GM12878 (cell line): ENCODE measurements around the gene TRAK2. TPM values are rescaled to one million over a fixed set of nuclear protein-coding genes. Genes with fewer than 3 reads are reported as not detected.

ENCODE experiments used
- ATAC-seq: fragments of 200-7000 bp; cut with Tn5 transposase; 3 replicates; pipeline ENCODE4 v1.9.1; 2020; ENCODE audit warnings: mild to moderate bottlenecking, moderate library complexity
- BruUV-seq: library from RNA; stranded (reverse); fragments of 400-500 nt; replicated peaks from 2 replicates; lab custom pipeline; 2021; lab: Mats Ljungman, UMichigan
- CTCF ChIA-PET: fragments of 300-600 bp; sonication (Branson Sonifier 250); formaldehyde crosslinking; extraction: SDS; loops from one replicate; lab custom pipeline; 2021; ENCODE audit warnings: inconsistent platforms; lab: Yijun Ruan, JAX
- POLR2A ChIA-PET: fragments of 350-600 bp; formaldehyde crosslinking; extraction: SDS; loops from one replicate; lab custom pipeline; 2021; ENCODE audit warnings: inconsistent platforms; lab: Charles Lee
- RAD21 ChIA-PET: fragments of 300-600 bp; sonication (Branson Sonifier 250); formaldehyde crosslinking; loops from one replicate; lab custom pipeline; 2023; ENCODE audit warnings: antibody characterized with exemption; ENCODE audit not compliant: unreplicated experiment; lab: Charles Lee
- SMC1A ChIA-PET: fragments of 300-600 bp; sonication (Branson Sonifier 250); formaldehyde crosslinking; loops from one replicate; lab custom pipeline; 2023; ENCODE audit not compliant: unreplicated experiment, uncharacterized antibody; lab: Charles Lee
- DNase-seq: peaks from one replicate; pipeline ENCODE4 v3.0.0-alpha.2; 2011; ENCODE audit warnings: low read depth, low spot score
- FAIRE-seq: peaks from 3 replicates; lab custom pipeline; 2011; peaks lifted over from hg19 to GRCh38; lab: Jason Lieb, UNC
- H2AFZ ChIP-seq: 2 replicates; pipeline ENCODE4 v1.6.0; 2011; ENCODE audit warnings: low read depth, low read length, control low read depth; ENCODE audit not compliant: control insufficient read depth
- H3K27ac ChIP-seq: 2 replicates; pipeline ENCODE4 v1.5.1; 2011; ENCODE audit warnings: control low read depth; ENCODE audit not compliant: control insufficient read depth, insufficient read depth
- H3K27me3 ChIP-seq, 2 experiments: replicated peaks in 1 of 2; 2 replicates each; pipeline versions ENCODE4 v1.6.0 to v1.6.1; 2011; ENCODE audit warnings: low read length in 1 of 2; ENCODE audit not compliant: control insufficient read depth in 2 of 2, insufficient read depth in 2 of 2
- H3K36me3 ChIP-seq, 2 experiments: 2 replicates each; pipeline ENCODE4 v1.5.1; 2011; ENCODE audit warnings: low read length in 1 of 2; ENCODE audit not compliant: control insufficient read depth in 2 of 2, insufficient read depth in 2 of 2
- H3K4me1 ChIP-seq: 2 replicates; pipeline ENCODE4 v1.6.1; 2011; ENCODE audit warnings: mild to moderate bottlenecking, low read length, moderate library complexity, mixed read lengths; ENCODE audit not compliant: control insufficient read depth, insufficient read depth
- H3K4me2 ChIP-seq: 2 replicates; pipeline ENCODE4 v1.6.0; 2011; ENCODE audit warnings: control low read depth; ENCODE audit not compliant: control insufficient read depth, insufficient read depth
- H3K4me3 ChIP-seq: fragments of 200-600 bp; sonication (generic); 2 replicates; pipeline ENCODE4 v1.5.1; 2016
- H3K79me2 ChIP-seq: 2 replicates; pipeline ENCODE4 v1.6.0; 2011; ENCODE audit warnings: low read length; ENCODE audit not compliant: control insufficient read depth, insufficient read depth
- H3K9ac ChIP-seq: 2 replicates; pipeline ENCODE4 v1.8.0; 2011; ENCODE audit warnings: low read length, control low read depth, mixed read lengths; ENCODE audit not compliant: control insufficient read depth, insufficient read depth
- H3K9me3 ChIP-seq: replicated peaks from 3 replicates; pipeline ENCODE4 v1.5.1; 2011; ENCODE audit warnings: mild to moderate bottlenecking, low read length; ENCODE audit not compliant: control insufficient read depth, insufficient read depth
- H4K20me1 ChIP-seq: 2 replicates; pipeline ENCODE4 v1.6.0; 2011; ENCODE audit not compliant: control insufficient read depth, insufficient read depth
- CEBPB ChIP-seq, 2 experiments: fragments of 150-350 bp in 1 of 2; IDR thresholded peaks; 2 replicates each; pipeline ENCODE4 v1.6.1; 2012 to 2014; ENCODE audit warnings: low read depth in 2 of 2, low read length in 2 of 2, borderline replicate concordance in 1 of 2, inconsistent platforms in 1 of 2
- HDGF ChIP-seq: fragments of 450-650 bp; IDR thresholded peaks from 2 replicates; pipeline ENCODE4 v1.6.1; 2016; ENCODE audit warnings: antibody characterized with exemption
- KDM1A ChIP-seq: fragments of 200-600 bp; sonication (generic); IDR thresholded peaks from 2 replicates; pipeline ENCODE4 v1.6.1; 2016; ENCODE audit warnings: borderline replicate concordance
- MTA3 ChIP-seq: IDR thresholded peaks from 2 replicates; pipeline ENCODE4 v1.6.1; 2012; ENCODE audit warnings: low read length, inconsistent platforms, borderline replicate concordance
- PML ChIP-seq: IDR thresholded peaks from 2 replicates; pipeline ENCODE4 v1.6.1; 2012; ENCODE audit warnings: low read length, inconsistent platforms
- ZBTB4 ChIP-seq: fragments of 450-650 bp; formaldehyde crosslinking; IDR thresholded peaks from 2 replicates; pipeline ENCODE4 v1.4.0; 2022; ENCODE audit warnings: mild to moderate bottlenecking, moderate library complexity
- WGBS: methylation state at CpG from one replicate; pipeline ENCODE4 v1.1.6; 2016; ENCODE audit warnings: low lambda C conversion rate; ENCODE audit not compliant: insufficient replicate concordance, insufficient coverage; ENCODE audit errors: missing lambda C conversion rate; 5-methylcytosine and 5-hydroxymethylcytosine counted together
- in situ Hi-C: fragments of 300-500 bp; cut with MboI; formaldehyde crosslinking; loops from 9 replicates; pipeline ENCODE4 v1.14.3; 2018; ENCODE audit warnings: mixed read lengths
- intact Hi-C: fragments of 100-400 bp; cut with micrococcal nuclease; formaldehyde crosslinking; loops from one replicate; pipeline ENCODE4 v1.14.2; 2022; ENCODE audit not compliant: unreplicated experiment
- polyA plus RNA-seq, 11 experiments: library from polyadenylated mRNA; depleted of rRNA in 4 of 11; unstranded in 6 of 11; stranded (reverse) in 5 of 11; fragments of >200 nt; fragmentation: Nextera tagmentation in 4 of 11; fragmentation: Illumina TruSeq in 1 of 11; extraction: Ambion mirVana in 4 of 11; extraction: Trizol in 1 of 11; gene quantifications; 1 replicate in 1 of 11; 2 replicates in 10 of 11; pipeline versions ENCODE4 v1.2.1 to v1.2.3, GENCODE V29; 2011 to 2016; ENCODE audit warnings: inconsistent platforms in 2 of 11, missing spikeins in 2 of 11, low read depth in 1 of 11
- total RNA-seq, 4 experiments: library from RNA; depleted of rRNA in 3 of 4; stranded (reverse); fragments of >200 nt in 3 of 4; fragmentation: Illumina TruSeq in 1 of 4; extraction: Trizol in 1 of 4; gene quantifications; 2 replicates each; pipeline versions ENCODE4 v1.2.1 to v1.2.3, GENCODE V29; 2013 to 2021
- TF ChIP-seq, protein P1 (sequence below): IDR thresholded peaks from 2 replicates; pipeline ENCODE4 v1.6.1; 2012; ENCODE audit warnings: low read depth, low read length, improper control_type of control experiment
- TF ChIP-seq, protein P2 (sequence below): fragments of 450-650 bp; IDR thresholded peaks from 2 replicates; pipeline ENCODE4 v1.6.1; 2018; ENCODE audit warnings: mild to moderate bottlenecking, low read depth, moderate library complexity; ENCODE audit not compliant: partially characterized antibody

Gene TRAK2
- total and polyA plus RNA-seq, 10 of the 15 experiments (the other 5 are each of a cell fraction or from before 2014, with no cell fraction given), result 5.2 to 20.0 (median 11.8) TPM

DNA sequence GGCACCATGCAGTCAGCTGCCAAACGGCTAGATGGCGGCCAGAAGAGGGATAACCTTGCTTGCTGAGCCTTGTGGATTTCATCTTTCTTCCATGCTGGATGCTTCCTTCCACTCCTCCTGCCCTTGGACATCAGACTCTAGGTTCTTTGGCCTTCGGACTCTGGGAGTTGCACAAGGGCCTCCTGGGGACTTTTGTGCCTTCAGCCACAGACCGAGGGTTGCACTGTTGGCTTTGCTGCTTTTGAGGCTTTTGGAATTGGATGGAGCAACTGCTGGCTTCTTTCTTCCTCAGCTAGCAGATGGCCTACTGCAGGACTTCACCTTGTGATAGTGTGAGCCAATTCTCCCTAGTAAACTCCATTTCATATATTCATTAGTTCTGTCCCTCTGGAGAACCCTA lies 31.3 kb upstream of the TRAK2 start:
- intact Hi-C loops (no loop called here), in situ Hi-C loops (no loop called here)
- no peaks in the 10 kb centered on the region for H3K79me2 ChIP-seq
- no peaks in the 10 kb centered on the region for H4K20me1 ChIP-seq
- H2AFZ ChIP-seq, result no peak overlapping the region
- WGBS, result 93% methylated on average over 4 of the region's 4 CpGs
- no peaks in the 10 kb centered on the region for H3K9me3 ChIP-seq
- no peaks in the 10 kb centered on the region for H3K4me1 ChIP-seq
- H3K4me2 ChIP-seq, result no peak overlapping the region
- no peak overlapping the region for H3K4me3 ChIP-seq
- no peak for ATAC-seq
- RAD21 ChIA-PET, result no interaction called here
- BruUV-seq, result no TSS peak
- TF ChIP-seq MTA3, result no peak
- TF ChIP-seq KDM1A, result no peak
- TF ChIP-seq, protein P1, sequence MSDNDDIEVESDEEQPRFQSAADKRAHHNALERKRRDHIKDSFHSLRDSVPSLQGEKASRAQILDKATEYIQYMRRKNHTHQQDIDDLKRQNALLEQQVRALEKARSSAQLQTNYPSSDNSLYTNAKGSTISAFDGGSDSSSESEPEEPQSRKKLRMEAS, result no peak
- no peak for TF ChIP-seq ZBTB4
- TF ChIP-seq, protein P2, sequence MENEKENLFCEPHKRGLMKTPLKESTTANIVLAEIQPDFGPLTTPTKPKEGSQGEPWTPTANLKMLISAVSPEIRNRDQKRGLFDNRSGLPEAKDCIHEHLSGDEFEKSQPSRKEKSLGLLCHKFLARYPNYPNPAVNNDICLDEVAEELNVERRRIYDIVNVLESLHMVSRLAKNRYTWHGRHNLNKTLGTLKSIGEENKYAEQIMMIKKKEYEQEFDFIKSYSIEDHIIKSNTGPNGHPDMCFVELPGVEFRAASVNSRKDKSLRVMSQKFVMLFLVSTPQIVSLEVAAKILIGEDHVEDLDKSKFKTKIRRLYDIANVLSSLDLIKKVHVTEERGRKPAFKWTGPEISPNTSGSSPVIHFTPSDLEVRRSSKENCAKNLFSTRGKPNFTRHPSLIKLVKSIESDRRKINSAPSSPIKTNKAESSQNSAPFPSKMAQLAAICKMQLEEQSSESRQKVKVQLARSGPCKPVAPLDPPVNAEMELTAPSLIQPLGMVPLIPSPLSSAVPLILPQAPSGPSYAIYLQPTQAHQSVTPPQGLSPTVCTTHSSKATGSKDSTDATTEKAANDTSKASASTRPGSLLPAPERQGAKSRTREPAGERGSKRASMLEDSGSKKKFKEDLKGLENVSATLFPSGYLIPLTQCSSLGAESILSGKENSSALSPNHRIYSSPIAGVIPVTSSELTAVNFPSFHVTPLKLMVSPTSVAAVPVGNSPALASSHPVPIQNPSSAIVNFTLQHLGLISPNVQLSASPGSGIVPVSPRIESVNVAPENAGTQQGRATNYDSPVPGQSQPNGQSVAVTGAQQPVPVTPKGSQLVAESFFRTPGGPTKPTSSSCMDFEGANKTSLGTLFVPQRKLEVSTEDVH, result no peak
- no peak for TF ChIP-seq PML
- no peak for TF ChIP-seq HDGF
- no peak for TF ChIP-seq CEBPB (IDR thresholded peaks at IDR 0.05; ENCODE audit: borderline replicate concordance in 1 of 2, low read depth in 2 of 2, low read length in 2 of 2)
- CTCF ChIA-PET, result no interaction called here
- H3K9ac ChIP-seq, result no peak overlapping the region
- H3K27ac ChIP-seq, result no peak overlapping the region
- no peak for FAIRE-seq
- no peak for DNase-seq
- POLR2A ChIA-PET, result no interaction called here
- no peaks in the 10 kb centered on the region for H3K36me3 ChIP-seq
- no peaks in the 10 kb centered on the region for H3K27me3 ChIP-seq
- SMC1A ChIA-PET, result no interaction called here
